Body of pancreas (tissue), 4 donors: ENCODE data around the gene FBXL5. TPM values are rescaled to one million over a fixed set of nuclear protein-coding genes. Genes with fewer than 3 reads are reported as not detected.

Experiments
- ATAC-seq: fragments of 150-250 bp; one replicate; pipeline ENCODE4 v1.9.1; 2016
- DNase-seq, 4 donors: peaks; one replicate each; pipeline ENCODE4 v3.0.0-alpha.2; 2019
- H3K27ac ChIP-seq, 4 donors: fragments of 200-600 bp; sonication (generic); 1 replicate in 3 of 4; 2 replicates in 1 of 4; pipeline versions ENCODE4 v1.5.1 to v1.6.1; 2016 to 2019; ENCODE audit warnings: mild to moderate bottlenecking in 1 of 4, mixed read lengths in 1 of 4, moderate library complexity in 1 of 4
- H3K27me3 ChIP-seq, 2 donors: fragments of 200-600 bp; sonication (generic); one replicate each; pipeline ENCODE4 v1.6.0; 2016; ENCODE audit warnings: mild to moderate bottlenecking in 1 of 2
- H3K36me3 ChIP-seq, 2 donors: fragments of 200-600 bp; sonication (generic); replicated peaks in 1 of 2; 2 replicates each; pipeline ENCODE4 v1.5.1; 2016; ENCODE audit warnings: low read depth in 2 of 2; ENCODE audit not compliant: insufficient read depth in 1 of 2
- H3K4me1 ChIP-seq: fragments of 200-600 bp; sonication (generic); one replicate; pipeline ENCODE4 v1.6.0; 2016
- H3K4me3 ChIP-seq, 2 donors: fragments of 200-600 bp; sonication (generic); 1 replicate in 1 of 2; 2 replicates in 1 of 2; pipeline ENCODE4 v1.5.1; 2016 to 2019
- H3K9me3 ChIP-seq, 3 donors: fragments of 200-600 bp; sonication (generic); 1 replicate in 2 of 3; 2 replicates in 1 of 3; pipeline ENCODE4 v1.5.1; 2016
- POLR2A ChIP-seq, 3 donors: fragments of 450-650 bp; IDR thresholded peaks; one replicate each; pipeline ENCODE4 v1.6.1; 2016; ENCODE audit warnings: antibody characterized with exemption in 3 of 3, mild to moderate bottlenecking in 2 of 3
- WGBS, 2 donors: methylation state at CpG; one replicate each; pipeline ENCODE4 v1.1.5; 2017; 5-methylcytosine and 5-hydroxymethylcytosine counted together
- intact Hi-C: fragments of 100-400 bp; cut with DNase I; formaldehyde crosslinking; loops from one replicate; pipeline ENCODE4 v1.15.1; 2023
- total RNA-seq, 2 donors: library from RNA; depleted of rRNA; stranded (reverse); fragments of >200 nt; gene quantifications; one replicate each; pipeline ENCODE4 v1.1.0, GENCODE V29; 2016
- TF ChIP-seq, protein P1 (sequence below), 7 experiments: fragments of 450-650 bp in 4 of 7; fragments of 200-600 bp in 3 of 7; sonication (generic) in 3 of 7; IDR thresholded peaks; one replicate each; pipeline ENCODE4 v1.5.1; 2016 to 2019; ENCODE audit warnings: antibody characterized with exemption in 7 of 7

The FBXL5 gene
- total RNA-seq, 2 donors from 2014 or later: 52.4 to 56.0 TPM

- Histone ChIP-seq H3K9me3 (no peaks in the 10 kb centered on the region), H3K4me3 (no peak overlapping the region), H3K4me1 (peaks cover 9% of the 10 kb centered on the region), H3K36me3 (no peaks in the 10 kb centered on the region), H3K27ac (no peak overlapping the region), H3K27me3 (no peaks in the 10 kb centered on the region)
- intact Hi-C loops: no loop called here
- TF ChIP-seq, protein P1, sequence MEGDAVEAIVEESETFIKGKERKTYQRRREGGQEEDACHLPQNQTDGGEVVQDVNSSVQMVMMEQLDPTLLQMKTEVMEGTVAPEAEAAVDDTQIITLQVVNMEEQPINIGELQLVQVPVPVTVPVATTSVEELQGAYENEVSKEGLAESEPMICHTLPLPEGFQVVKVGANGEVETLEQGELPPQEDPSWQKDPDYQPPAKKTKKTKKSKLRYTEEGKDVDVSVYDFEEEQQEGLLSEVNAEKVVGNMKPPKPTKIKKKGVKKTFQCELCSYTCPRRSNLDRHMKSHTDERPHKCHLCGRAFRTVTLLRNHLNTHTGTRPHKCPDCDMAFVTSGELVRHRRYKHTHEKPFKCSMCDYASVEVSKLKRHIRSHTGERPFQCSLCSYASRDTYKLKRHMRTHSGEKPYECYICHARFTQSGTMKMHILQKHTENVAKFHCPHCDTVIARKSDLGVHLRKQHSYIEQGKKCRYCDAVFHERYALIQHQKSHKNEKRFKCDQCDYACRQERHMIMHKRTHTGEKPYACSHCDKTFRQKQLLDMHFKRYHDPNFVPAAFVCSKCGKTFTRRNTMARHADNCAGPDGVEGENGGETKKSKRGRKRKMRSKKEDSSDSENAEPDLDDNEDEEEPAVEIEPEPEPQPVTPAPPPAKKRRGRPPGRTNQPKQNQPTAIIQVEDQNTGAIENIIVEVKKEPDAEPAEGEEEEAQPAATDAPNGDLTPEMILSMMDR (IDR thresholded peaks at IDR 0.05): no peak
- TF ChIP-seq POLR2A (IDR thresholded peaks at IDR 0.05): no peak
- no peak for ATAC-seq
- 82 to 87% methylated on average over 4 of the region's 4 CpGs for WGBS, 2 donors
- DNase-seq: no peak
These were observed 19.8 kb upstream of the FBXL5 start for GRCh38 chr4:15674926-15675325.

DNA sequence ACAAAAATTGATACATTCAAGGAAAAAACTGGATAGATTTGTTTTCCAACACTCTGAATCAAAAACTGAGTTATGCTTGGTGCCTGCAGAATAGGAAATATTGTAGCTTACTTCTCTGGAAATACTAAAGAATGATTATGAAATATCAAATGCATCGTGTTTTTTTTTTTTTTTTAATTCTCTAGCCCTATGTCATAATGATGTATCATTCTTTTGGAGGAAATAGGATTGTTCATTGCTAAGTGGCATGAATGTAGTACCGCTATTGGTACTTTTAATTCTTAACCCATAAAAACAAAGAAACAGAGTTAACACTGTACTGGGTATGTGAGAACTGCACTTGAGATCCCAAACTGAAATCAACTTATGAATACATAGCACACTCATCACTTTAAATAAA is 18.9 kb upstream of the FBXL5 start:
- Histone ChIP-seq H3K27ac (no peak overlapping the region), H3K4me1 (peaks cover 9% of the 10 kb centered on the region), H3K4me3 (no peak overlapping the region), H3K27me3 (no peaks in the 10 kb centered on the region), H3K9me3 (no peaks in the 10 kb centered on the region), H3K36me3 (no peaks in the 10 kb centered on the region)
- no peak for DNase-seq
- intact Hi-C loops: no loop called here
- TF ChIP-seq POLR2A (IDR thresholded peaks at IDR 0.05): no peak
- TF ChIP-seq, protein P1 (IDR thresholded peaks at IDR 0.05): no peak
- 69 to 91% methylated on average over 2 of the region's 2 CpGs for WGBS, 2 donors
- no peak for ATAC-seq

- DNase-seq: no peak
- no peak overlapping the region for H3K27ac ChIP-seq
- TF ChIP-seq POLR2A (IDR thresholded peaks at IDR 0.05): no peak
- TF ChIP-seq, protein P1 (IDR thresholded peaks at IDR 0.05): no peak
- no peak for ATAC-seq
- H3K4me3 ChIP-seq: no peak overlapping the region
- intact Hi-C loops: no loop called here
- H3K9me3 ChIP-seq: no peaks in the 10 kb centered on the region
- H3K27me3 ChIP-seq: no peaks in the 10 kb centered on the region
- H3K36me3 ChIP-seq: no peaks in the 10 kb centered on the region
- 96 to 100% methylated on average over 1 of the region's 1 CpG for WGBS, 2 donors
- peaks cover 9% of the 10 kb centered on the region for H3K4me1 ChIP-seq
These were observed 18.2 kb upstream of the FBXL5 start for GRCh38 chr4:15673337-15673736.

GRCh38 chr4:15672101-15672500 is 16.9 kb upstream of the FBXL5 start:
- H3K27ac ChIP-seq: no peak overlapping the region
- no peaks in the 10 kb centered on the region for H3K9me3 ChIP-seq
- DNase-seq (no peak), ATAC-seq (no peak)
- no peaks in the 10 kb centered on the region for H3K36me3 ChIP-seq
- 85 to 100% methylated on average over 3 of the region's 3 CpGs for WGBS, 2 donors
- no peaks in the 10 kb centered on the region for H3K27me3 ChIP-seq
- TF ChIP-seq POLR2A (IDR thresholded peaks at IDR 0.05): no peak
- TF ChIP-seq, protein P1 (IDR thresholded peaks at IDR 0.05): no peak
- intact Hi-C loops: no loop called here
- H3K4me1 ChIP-seq: peaks cover 2% of the 10 kb centered on the region
- no peak overlapping the region for H3K4me3 ChIP-seq

DNA sequence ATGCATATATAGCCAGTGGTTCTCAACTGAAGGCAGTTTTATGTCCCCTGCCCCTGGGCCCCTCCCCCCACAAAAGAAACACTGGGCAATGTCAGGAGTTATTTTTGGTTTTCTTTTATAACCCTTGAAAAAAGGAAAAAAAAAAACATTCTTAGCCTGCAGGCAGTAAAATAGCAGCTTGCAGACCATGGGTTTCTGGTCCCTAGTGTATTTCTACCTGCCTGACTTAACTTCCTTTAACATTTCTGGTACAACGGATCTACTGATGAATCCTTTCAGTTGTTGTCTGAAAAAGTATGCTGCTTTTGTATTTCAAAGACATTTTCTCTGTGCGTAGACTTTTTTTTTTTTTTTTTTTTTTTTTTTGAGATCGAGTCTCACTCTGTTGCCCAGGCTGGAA is 15.4 kb upstream of the FBXL5 start:
- no peak overlapping the region for H3K4me3 ChIP-seq
- no peaks in the 10 kb centered on the region for H3K27me3 ChIP-seq
- intact Hi-C loops: no loop called here
- TF ChIP-seq, protein P1 (IDR thresholded peaks at IDR 0.05): no peak
- no peak for TF ChIP-seq POLR2A (IDR thresholded peaks at IDR 0.05)
- H3K27ac ChIP-seq: no peak overlapping the region
- H3K9me3 ChIP-seq: no peaks in the 10 kb centered on the region
- WGBS, 2 donors: 87 to 89% methylated on average over 3 of the region's 3 CpGs
- no peak for ATAC-seq
- no peak for DNase-seq
- H3K36me3 ChIP-seq: no peaks in the 10 kb centered on the region
- no peaks in the 10 kb centered on the region for H3K4me1 ChIP-seq
